Measurements from ENCODE around the gene GRK7.

DNA sequence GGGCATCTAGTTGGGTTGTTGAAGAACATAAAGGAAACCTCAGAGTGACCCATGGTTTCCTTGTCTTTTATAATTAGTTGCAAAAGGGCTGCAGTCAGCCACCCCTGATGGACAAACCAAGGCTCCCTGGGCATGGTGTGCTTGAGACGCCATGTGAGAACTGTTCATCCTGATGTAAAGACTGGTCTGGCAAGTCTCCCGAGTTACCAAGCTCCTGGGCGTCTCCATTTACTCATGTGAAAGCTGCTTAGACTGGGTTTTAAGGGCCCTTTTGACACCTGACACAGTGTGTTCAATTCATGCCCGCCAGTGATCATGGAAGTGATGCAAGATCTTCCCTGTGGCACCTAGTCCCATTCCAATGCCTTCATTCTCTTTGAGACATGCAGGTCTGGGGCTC, 49.4 kb downstream of the GRK7 start:
- TF ChIP-seq, protein P1, sequence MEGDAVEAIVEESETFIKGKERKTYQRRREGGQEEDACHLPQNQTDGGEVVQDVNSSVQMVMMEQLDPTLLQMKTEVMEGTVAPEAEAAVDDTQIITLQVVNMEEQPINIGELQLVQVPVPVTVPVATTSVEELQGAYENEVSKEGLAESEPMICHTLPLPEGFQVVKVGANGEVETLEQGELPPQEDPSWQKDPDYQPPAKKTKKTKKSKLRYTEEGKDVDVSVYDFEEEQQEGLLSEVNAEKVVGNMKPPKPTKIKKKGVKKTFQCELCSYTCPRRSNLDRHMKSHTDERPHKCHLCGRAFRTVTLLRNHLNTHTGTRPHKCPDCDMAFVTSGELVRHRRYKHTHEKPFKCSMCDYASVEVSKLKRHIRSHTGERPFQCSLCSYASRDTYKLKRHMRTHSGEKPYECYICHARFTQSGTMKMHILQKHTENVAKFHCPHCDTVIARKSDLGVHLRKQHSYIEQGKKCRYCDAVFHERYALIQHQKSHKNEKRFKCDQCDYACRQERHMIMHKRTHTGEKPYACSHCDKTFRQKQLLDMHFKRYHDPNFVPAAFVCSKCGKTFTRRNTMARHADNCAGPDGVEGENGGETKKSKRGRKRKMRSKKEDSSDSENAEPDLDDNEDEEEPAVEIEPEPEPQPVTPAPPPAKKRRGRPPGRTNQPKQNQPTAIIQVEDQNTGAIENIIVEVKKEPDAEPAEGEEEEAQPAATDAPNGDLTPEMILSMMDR (conservative IDR thresholded peaks at IDR 0.05; ENCODE audit: low read depth, low read length): no peak
- TF ChIP-seq RAD21 (IDR thresholded peaks at IDR 0.05; ENCODE audit: low read length) (no peak), SMC3 (IDR thresholded peaks at IDR 0.05; ENCODE audit: low read depth, low read length) (no peak)

Data from IMR-90 (cell line).